Caco-2 (cell line): Measurements from ENCODE around the gene MICU1. TPM values are rescaled to one million over a fixed set of nuclear protein-coding genes. Genes with fewer than 3 reads are reported as not detected.

ENCODE experiments used
- BruUV-seq: library from RNA; stranded (reverse); fragments of 400-500 nt; replicated peaks from 2 replicates; lab custom pipeline; 2021; lab: Mats Ljungman, UMichigan
- CTCF ChIA-PET: fragments of 300-600 bp; sonication (Branson Sonifier 250); formaldehyde crosslinking; loops from one replicate; lab custom pipeline; 2022; ENCODE audit warnings: antibody characterized with exemption; lab: Charles Lee
- POLR2A ChIA-PET: fragments of 300-600 bp; sonication (Branson Sonifier 250); formaldehyde crosslinking; loops from one replicate; lab custom pipeline; 2022; ENCODE audit warnings: antibody characterized with exemption; lab: Charles Lee
- DNase-seq, 2 experiments: peaks; one replicate each; pipeline versions ENCODE4 v3.0.0 to v3.0.0-alpha.2; 2020 to 2022
- H3K27me3 ChIP-seq: replicated peaks from 2 replicates; pipeline ENCODE4 v1.6.0; 2011; ENCODE audit warnings: low read length; ENCODE audit not compliant: control insufficient read depth, insufficient read depth
- H3K36me3 ChIP-seq: 2 replicates; pipeline ENCODE4 v1.5.1; 2011; ENCODE audit warnings: low read length; ENCODE audit not compliant: control insufficient read depth, insufficient read depth
- H3K4me1 ChIP-seq: fragments of 250-450 bp; sonication (Bioruptor Pico); 2 replicates; pipeline ENCODE4 v1.5.1; 2020; ENCODE audit warnings: mild to moderate bottlenecking
- H3K4me3 ChIP-seq: 2 replicates; pipeline ENCODE4 v1.5.1; 2011; ENCODE audit warnings: low read depth, mild to moderate bottlenecking, control low read depth, low read length
- H3K9me3 ChIP-seq: fragments of 250-450 bp; sonication (Bioruptor Pico); 2 replicates; pipeline ENCODE4 v1.5.1; 2020; ENCODE audit warnings: mild to moderate bottlenecking, moderate library complexity
- H3K27ac Mint-ChIP-seq: one replicate; pipeline ENCODE4 v1.8.0; 2022; ENCODE audit warnings: mixed read lengths; ENCODE audit not compliant: unreplicated experiment
- H3K27me3 Mint-ChIP-seq: one replicate; pipeline ENCODE4 v1.8.0; 2022; ENCODE audit warnings: mixed read lengths; ENCODE audit not compliant: insufficient read depth, unreplicated experiment
- H3K36me3 Mint-ChIP-seq: one replicate; pipeline ENCODE4 v1.8.0; 2022; ENCODE audit warnings: mild to moderate bottlenecking, mixed read lengths; ENCODE audit not compliant: insufficient read depth, unreplicated experiment
- H3K4me1 Mint-ChIP-seq: one replicate; pipeline ENCODE4 v1.8.0; 2022; ENCODE audit warnings: low read depth, mixed read lengths; ENCODE audit not compliant: unreplicated experiment
- H3K4me3 Mint-ChIP-seq: one replicate; pipeline ENCODE4 v1.8.0; 2022; ENCODE audit warnings: mild to moderate bottlenecking, moderate library complexity, mixed read lengths; ENCODE audit not compliant: unreplicated experiment
- H3K9me3 Mint-ChIP-seq: one replicate; pipeline ENCODE4 v1.8.0; 2022; ENCODE audit warnings: mixed read lengths; ENCODE audit not compliant: unreplicated experiment
- intact Hi-C: fragments of 100-400 bp; cut with micrococcal nuclease; formaldehyde crosslinking; loops from one replicate; pipeline ENCODE4 v1.10.0; 2022; ENCODE audit not compliant: unreplicated experiment
- total RNA-seq: library from RNA; stranded (reverse); gene quantifications from 2 replicates; pipeline ENCODE4 v1.2.3, GENCODE V29; 2022
- TF ChIP-seq, protein P1 (sequence below), 2 experiments: fragments of 200-600 bp in 1 of 2; IDR thresholded peaks; 1 replicate in 1 of 2; 2 replicates in 1 of 2; pipeline versions ENCODE4 v1.5.1 to v1.8.0; 2011 to 2022; ENCODE audit warnings: antibody characterized with exemption in 1 of 2, control low read depth in 1 of 2, inconsistent platforms in 1 of 2, low read depth in 1 of 2, low read length in 1 of 2, mild to moderate bottlenecking in 1 of 2, moderate library complexity in 1 of 2; ENCODE audit not compliant: insufficient read depth in 1 of 2, severe bottlenecking in 1 of 2, unreplicated experiment in 1 of 2

The MICU1 gene
- total RNA-seq, 1 experiment from 2014 or later = 83.2 TPM

DNA sequence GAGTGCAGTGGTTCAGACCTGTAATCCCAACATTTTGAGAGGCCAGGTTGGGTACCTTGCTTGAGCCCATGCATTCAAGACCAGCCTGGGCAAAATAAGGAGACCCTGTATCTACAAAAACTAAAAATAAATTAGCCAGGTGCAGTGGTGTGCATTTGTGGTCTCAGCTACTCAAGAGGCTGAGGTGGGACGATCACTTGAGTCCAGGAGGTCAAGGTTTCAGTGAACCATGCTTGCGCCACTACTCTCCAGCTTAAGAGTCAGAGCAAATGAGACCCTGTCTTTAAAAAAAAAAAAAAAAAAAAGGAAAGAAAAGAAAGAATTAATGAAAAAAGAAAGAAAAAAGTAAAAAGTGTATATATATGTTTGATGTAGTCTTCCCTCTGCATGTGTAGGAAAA is 24.7 kb downstream of the MICU1 start:
- H3K27ac Mint-ChIP-seq = no peak overlapping the region
- no peaks in the 10 kb centered on the region for H3K27me3 Mint-ChIP-seq
- H3K4me3 Mint-ChIP-seq = no peak overlapping the region
- H3K9me3 Mint-ChIP-seq = no peaks in the 10 kb centered on the region
- H3K27me3 ChIP-seq = no peaks in the 10 kb centered on the region
- no peaks in the 10 kb centered on the region for H3K4me1 Mint-ChIP-seq
- ChIA-PET POLR2A (interaction anchor here (0.6 kb wide), 1 partner anchor 55 kb away, joined by 12 read pairs; no protein-coding TSS in a partner anchor), CTCF (interaction anchor here (0.7 kb wide), 1 partner anchor 475 kb away, joined by 4 read pairs; no protein-coding TSS in a partner anchor)
- no peaks in the 10 kb centered on the region for H3K4me1 ChIP-seq
- no peak overlapping the region for H3K4me3 ChIP-seq
- H3K9me3 ChIP-seq = no peaks in the 10 kb centered on the region
- H3K36me3 ChIP-seq = no peaks in the 10 kb centered on the region
- DNase-seq = no peak
- intact Hi-C loops = no loop called here
- no TSS peak for BruUV-seq
- TF ChIP-seq, protein P1, sequence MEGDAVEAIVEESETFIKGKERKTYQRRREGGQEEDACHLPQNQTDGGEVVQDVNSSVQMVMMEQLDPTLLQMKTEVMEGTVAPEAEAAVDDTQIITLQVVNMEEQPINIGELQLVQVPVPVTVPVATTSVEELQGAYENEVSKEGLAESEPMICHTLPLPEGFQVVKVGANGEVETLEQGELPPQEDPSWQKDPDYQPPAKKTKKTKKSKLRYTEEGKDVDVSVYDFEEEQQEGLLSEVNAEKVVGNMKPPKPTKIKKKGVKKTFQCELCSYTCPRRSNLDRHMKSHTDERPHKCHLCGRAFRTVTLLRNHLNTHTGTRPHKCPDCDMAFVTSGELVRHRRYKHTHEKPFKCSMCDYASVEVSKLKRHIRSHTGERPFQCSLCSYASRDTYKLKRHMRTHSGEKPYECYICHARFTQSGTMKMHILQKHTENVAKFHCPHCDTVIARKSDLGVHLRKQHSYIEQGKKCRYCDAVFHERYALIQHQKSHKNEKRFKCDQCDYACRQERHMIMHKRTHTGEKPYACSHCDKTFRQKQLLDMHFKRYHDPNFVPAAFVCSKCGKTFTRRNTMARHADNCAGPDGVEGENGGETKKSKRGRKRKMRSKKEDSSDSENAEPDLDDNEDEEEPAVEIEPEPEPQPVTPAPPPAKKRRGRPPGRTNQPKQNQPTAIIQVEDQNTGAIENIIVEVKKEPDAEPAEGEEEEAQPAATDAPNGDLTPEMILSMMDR (IDR thresholded peaks at IDR 0.05; ENCODE audit: insufficient read depth in 1 of 2, low read depth in 1 of 2, low read length in 1 of 2, severe bottlenecking in 1 of 2, unreplicated experiment in 1 of 2) = no peak
- H3K36me3 Mint-ChIP-seq = no peaks in the 10 kb centered on the region

DNA sequence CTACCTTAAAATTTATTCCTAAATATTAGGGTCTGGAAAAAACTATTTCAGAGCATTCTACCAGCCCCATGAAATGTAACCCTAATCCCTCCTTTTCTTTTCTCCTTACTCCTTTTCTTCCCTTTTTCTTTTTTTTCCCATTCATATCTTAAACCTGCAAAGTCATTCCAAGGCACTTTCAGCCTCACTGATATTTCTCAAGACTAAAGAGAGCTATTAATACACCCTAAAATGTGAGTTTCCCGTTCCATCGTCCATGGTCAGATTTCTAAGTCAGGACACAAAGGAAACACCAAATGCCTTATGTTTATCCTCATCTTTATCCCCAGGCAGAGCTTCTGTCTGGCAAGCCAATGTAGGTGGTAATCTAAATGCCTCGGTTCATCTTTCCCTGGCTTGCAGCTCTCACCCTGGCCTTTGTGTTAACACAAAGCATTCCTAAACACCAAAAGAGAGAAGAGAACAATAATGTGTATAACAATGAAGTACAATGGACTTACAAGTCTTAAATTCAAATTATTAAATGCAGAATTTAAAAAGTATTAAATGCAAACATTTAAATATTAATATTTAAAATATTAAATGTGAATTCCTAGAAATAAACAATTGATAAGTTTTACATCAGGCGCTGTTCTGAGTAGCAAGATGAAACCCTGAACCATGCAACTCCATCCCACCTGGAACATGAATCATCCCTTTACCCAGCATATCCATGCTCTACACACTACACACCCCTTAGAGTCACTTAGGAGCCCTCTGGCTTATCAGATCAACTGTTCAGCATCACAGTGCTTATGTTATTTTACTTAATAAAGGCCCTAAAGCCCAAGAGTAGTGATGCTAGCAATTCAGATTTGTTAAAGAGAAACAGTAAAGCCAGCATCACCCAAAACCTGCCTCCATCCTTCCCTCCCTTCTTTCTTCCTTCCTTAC is 26.8 kb downstream of the MICU1 start:
- Mint-ChIP-seq H3K27ac (no peak overlapping the region), H3K36me3 (no peaks in the 10 kb centered on the region), H3K4me3 (no peak overlapping the region), H3K4me1 (no peaks in the 10 kb centered on the region), H3K9me3 (no peaks in the 10 kb centered on the region), H3K27me3 (no peaks in the 10 kb centered on the region)
- H3K4me1 ChIP-seq = no peaks in the 10 kb centered on the region
- H3K9me3 ChIP-seq = no peaks in the 10 kb centered on the region
- no peaks in the 10 kb centered on the region for H3K27me3 ChIP-seq
- ChIA-PET POLR2A (no interaction called here), CTCF (no interaction called here)
- no peak for DNase-seq
- H3K36me3 ChIP-seq = no peaks in the 10 kb centered on the region
- TF ChIP-seq, protein P1 (IDR thresholded peaks at IDR 0.05; ENCODE audit: insufficient read depth in 1 of 2, low read depth in 1 of 2, low read length in 1 of 2, severe bottlenecking in 1 of 2, unreplicated experiment in 1 of 2) = no peak
- H3K4me3 ChIP-seq = no peak overlapping the region
- BruUV-seq = no TSS peak
- intact Hi-C loops = no loop called here

DNA sequence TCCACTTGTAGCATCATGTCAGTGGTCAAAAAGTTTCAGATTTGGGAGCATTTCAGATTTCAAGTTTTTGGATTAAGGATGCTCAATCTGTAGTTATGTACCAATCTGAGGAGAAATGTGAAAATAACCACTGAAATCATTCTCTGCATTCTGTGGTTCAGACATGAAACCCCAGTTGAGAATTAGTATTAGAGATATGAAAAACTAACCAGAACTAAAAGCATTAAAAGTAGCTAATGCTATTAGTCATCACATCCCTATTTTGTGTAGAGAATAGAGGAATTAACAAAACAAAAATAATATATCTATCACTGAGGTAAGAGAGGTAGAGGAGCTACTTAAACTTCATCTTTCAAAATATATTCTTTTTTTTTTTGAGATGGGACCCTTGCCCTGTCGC is 28.0 kb downstream of the MICU1 start:
- TF ChIP-seq, protein P1 (IDR thresholded peaks at IDR 0.05; ENCODE audit: insufficient read depth in 1 of 2, low read depth in 1 of 2, low read length in 1 of 2, severe bottlenecking in 1 of 2, unreplicated experiment in 1 of 2) = no peak
- Mint-ChIP-seq H3K4me3 (no peak overlapping the region), H3K4me1 (no peaks in the 10 kb centered on the region), H3K36me3 (no peaks in the 10 kb centered on the region), H3K27me3 (no peaks in the 10 kb centered on the region), H3K27ac (no peak overlapping the region), H3K9me3 (no peaks in the 10 kb centered on the region)
- CTCF ChIA-PET = no interaction called here
- no peaks in the 10 kb centered on the region for H3K27me3 ChIP-seq
- BruUV-seq = no TSS peak
- DNase-seq = no peak
- intact Hi-C loops = no loop called here
- no peaks in the 10 kb centered on the region for H3K9me3 ChIP-seq
- H3K36me3 ChIP-seq = no peaks in the 10 kb centered on the region
- POLR2A ChIA-PET = no interaction called here
- no peak overlapping the region for H3K4me3 ChIP-seq
- no peaks in the 10 kb centered on the region for H3K4me1 ChIP-seq
